ENCODE data around the gene SWAP70.

Gene SWAP70

DNA sequence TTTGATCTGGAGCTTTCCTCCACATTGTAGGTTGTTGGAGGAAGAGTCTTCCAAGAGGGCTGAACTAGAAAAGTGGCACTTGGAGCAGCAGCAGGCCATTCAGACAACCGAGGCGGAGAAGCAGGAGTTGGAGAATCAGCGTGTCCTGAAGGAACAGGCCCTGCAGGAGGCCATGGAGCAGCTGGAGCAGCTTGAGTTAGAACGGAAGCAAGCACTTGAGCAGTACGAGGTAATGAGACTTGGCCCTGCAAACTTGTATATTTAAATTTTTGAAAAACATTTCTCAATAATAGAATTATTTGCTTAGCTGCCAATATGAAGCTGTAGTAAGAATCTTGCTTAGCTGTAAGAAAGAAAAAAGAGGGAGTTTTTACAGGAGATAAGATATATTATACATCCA, 84.0 kb downstream of the SWAP70 start:
- TF ChIP-seq, protein P1, sequence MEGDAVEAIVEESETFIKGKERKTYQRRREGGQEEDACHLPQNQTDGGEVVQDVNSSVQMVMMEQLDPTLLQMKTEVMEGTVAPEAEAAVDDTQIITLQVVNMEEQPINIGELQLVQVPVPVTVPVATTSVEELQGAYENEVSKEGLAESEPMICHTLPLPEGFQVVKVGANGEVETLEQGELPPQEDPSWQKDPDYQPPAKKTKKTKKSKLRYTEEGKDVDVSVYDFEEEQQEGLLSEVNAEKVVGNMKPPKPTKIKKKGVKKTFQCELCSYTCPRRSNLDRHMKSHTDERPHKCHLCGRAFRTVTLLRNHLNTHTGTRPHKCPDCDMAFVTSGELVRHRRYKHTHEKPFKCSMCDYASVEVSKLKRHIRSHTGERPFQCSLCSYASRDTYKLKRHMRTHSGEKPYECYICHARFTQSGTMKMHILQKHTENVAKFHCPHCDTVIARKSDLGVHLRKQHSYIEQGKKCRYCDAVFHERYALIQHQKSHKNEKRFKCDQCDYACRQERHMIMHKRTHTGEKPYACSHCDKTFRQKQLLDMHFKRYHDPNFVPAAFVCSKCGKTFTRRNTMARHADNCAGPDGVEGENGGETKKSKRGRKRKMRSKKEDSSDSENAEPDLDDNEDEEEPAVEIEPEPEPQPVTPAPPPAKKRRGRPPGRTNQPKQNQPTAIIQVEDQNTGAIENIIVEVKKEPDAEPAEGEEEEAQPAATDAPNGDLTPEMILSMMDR (IDR thresholded peaks at IDR 0.05; ENCODE audit: insufficient read depth, low read depth, low read length, missing control alignments), result no peak
- no peak for DNase-seq (ENCODE audit: low read depth)

DNA sequence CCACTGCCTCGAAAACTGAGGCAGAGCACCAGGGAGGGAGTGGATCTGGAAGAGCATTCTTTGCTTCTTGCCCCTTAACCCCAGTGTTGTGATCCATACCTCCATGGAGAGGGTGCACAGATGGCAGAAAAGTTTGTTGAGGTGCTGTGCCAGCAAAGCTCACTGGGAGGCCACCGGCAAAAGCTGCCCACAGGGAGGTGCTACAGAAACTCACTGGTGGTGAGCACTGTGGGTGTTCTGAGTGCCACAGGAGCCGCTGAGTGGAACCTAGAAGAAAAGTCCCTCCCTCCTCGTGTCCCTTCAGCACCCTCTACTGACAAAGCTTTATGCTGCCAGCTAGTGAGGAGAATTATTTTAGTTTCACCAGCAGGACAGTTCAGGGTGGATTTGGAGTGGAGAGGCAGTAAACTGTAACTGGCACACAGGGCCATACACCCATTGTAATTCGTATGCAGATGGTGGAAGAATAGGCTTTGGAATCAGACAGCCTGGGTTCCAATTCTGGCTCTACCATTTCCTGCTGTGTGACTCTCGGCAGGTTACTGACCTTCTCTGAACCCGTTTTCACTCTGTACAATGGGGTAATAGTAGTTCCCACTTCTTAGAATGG, 84.6 kb downstream of the SWAP70 start:
- TF ChIP-seq, protein P1 (IDR thresholded peaks at IDR 0.05; ENCODE audit: insufficient read depth, low read depth, low read length, missing control alignments), result peak; percentile 78
- DNase-seq (ENCODE audit: low read depth), result peak; percentile 74

More for the DNA sequence above, 84.0 kb downstream of the SWAP70 start:
- no peak overlapping the region for H3K4me3 ChIP-seq (ENCODE audit: low read length)

DNA sequence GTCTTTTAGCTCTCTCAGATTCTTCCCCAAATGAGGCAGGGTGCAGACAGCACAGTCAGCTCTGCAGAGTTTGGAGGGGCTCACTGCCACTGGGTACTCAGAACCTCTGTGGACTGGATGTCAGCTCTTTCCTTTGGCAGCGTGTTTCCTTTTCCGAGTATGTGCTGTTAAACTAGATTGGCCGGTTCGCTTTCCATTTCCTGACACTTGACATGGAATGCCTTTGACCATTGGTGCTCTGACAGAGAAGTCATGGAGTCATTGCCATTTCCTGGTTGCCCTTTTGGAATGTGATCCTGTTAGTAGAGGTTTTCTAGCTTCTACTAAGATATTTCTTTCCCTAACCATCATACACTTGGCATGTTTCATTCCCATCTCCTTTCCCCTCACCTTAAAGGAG, 86.7 kb downstream of the SWAP70 start:
- TF ChIP-seq, protein P1 (IDR thresholded peaks at IDR 0.05; ENCODE audit: insufficient read depth, low read depth, low read length, missing control alignments), result no peak
- peak; percentile 49 for DNase-seq (ENCODE audit: low read depth)
- no peak overlapping the region for H3K4me3 ChIP-seq (ENCODE audit: low read length)

More for the DNA sequence above, 84.6 kb downstream of the SWAP70 start:
- H3K4me3 ChIP-seq (ENCODE audit: low read length), result no peak overlapping the region

DNA sequence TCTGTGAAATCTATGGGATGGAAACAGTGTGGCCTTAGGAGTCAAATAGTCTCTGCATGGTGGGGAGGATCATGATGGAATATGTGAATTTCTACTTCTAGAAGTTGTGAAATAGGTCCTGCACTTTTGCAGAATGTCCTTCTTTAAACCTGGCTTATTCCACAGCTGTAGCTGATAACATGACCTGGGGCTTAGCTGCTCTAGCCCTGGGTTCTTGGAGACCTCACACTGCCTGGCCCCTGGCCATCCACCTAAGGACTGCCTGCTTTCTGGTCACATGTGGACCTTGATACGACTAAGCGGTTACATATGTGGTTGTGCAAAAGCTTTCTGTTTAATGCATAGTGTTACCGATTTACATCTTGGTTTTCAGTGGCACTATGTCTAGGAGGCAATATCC, 88.2 kb downstream of the SWAP70 start:
- TF ChIP-seq, protein P1 (IDR thresholded peaks at IDR 0.05; ENCODE audit: insufficient read depth, low read depth, low read length, missing control alignments), result no peak
- no peak overlapping the region for H3K4me3 ChIP-seq (ENCODE audit: low read length)
- no peak for DNase-seq (ENCODE audit: low read depth)

DNA sequence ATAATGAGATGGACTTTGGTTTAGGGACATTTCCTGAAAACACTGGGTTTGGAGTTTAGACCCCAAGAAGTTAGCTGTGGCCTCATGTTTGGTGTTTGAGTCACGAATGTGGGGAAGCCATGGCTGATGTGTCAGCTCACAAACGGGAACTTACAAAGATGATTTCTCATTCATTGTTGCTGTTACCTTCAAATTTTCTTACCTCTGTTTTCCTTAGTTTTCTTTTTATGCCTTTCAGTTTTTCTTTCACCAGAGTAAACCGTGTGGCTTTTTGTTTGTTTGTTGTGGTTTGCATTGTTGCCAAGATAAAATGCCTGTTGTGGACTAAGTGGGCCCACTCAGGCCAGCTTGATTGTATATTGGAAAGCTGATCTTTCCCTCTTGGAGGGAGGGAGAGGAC, 89.1 kb downstream of the SWAP70 start:
- no peak overlapping the region for H3K4me3 ChIP-seq (ENCODE audit: low read length)
- TF ChIP-seq, protein P1 (IDR thresholded peaks at IDR 0.05; ENCODE audit: insufficient read depth, low read depth, low read length, missing control alignments), result no peak
- DNase-seq (ENCODE audit: low read depth), result peak; percentile 74

DNA sequence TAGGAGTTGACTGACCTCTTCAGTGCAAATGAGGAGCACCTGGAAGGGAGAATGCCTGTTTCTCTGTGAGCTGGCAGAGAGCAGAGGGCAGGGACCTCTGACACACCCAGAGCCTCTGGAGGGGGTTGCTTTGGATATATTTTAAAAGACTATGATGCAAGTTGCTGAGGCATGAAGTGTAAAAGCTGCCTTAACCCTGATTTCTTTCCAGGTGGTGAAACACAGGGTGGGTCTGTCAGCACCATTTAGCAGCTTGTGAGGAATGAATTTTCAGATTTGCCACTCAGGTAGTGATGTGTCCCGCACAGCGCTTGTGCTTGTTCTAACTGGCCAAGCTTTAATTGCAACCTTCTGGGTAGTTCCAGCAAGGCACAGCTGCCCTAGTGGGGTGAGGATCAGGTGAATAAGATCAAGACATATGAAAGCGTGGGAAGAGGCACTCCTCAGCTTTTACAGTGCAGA, 90.2 kb downstream of the SWAP70 start:
- no peak overlapping the region for H3K4me3 ChIP-seq (ENCODE audit: low read length)
- DNase-seq (ENCODE audit: low read depth), result peak; percentile 90
- TF ChIP-seq, protein P1 (IDR thresholded peaks at IDR 0.05; ENCODE audit: insufficient read depth, low read depth, low read length, missing control alignments), result no peak

Measured in epithelial cell of esophagus (primary cell).